ENCODE data around the gene ARHGAP32. TPM values are rescaled to one million over a fixed set of nuclear protein-coding genes. Genes with fewer than 3 reads are reported as not detected.

The ARHGAP32 gene
- total RNA-seq, 1 experiment from 2014 or later = 22.0 TPM

- Histone ChIP-seq H3K79me2 (ENCODE audit: insufficient read depth, low read length) (no peaks in the 10 kb centered on the region), H2BK5ac (ENCODE audit: insufficient read length, low read length) (no peak overlapping the region), H2BK15ac (ENCODE audit: low read depth, low read length) (no peak overlapping the region), H3K9ac (ENCODE audit: extremely low read depth, insufficient read length, low read length) (no peak overlapping the region), H3K4me1 (ENCODE audit: insufficient read depth, low read length) (no peaks in the 10 kb centered on the region), H4K8ac (replicated peaks; ENCODE audit: insufficient read length, low read depth, low read length) (no peak overlapping the region), H2AK5ac (ENCODE audit: insufficient read length, low read length) (no peak overlapping the region), H3K27me3 (ENCODE audit: insufficient read depth, low read length) (peaks cover 2% of the 10 kb centered on the region; the same call in 1 of the 2 replicates), H2BK120ac (ENCODE audit: low read depth, low read length, poor library complexity, severe bottlenecking) (no peak overlapping the region), H3K23me2 (ENCODE audit: insufficient read length, low read depth, low read length, poor library complexity, severe bottlenecking) (no peaks in the 10 kb centered on the region), H3T11ph (ENCODE audit: low read length) (no peak overlapping the region), H4K20me1 (ENCODE audit: control insufficient read depth, insufficient read depth, insufficient read length) (no peaks in the 10 kb centered on the region), H2BK12ac (ENCODE audit: insufficient read length, low read depth, low read length) (no peak overlapping the region), H3K9me3 (ENCODE audit: control insufficient read depth, low read depth, low read length) (no peaks in the 10 kb centered on the region), H3K4ac (ENCODE audit: low read depth, low read length) (no peak overlapping the region), H3K18ac (ENCODE audit: insufficient read length, low read depth, low read length) (no peak overlapping the region), H2BK20ac (ENCODE audit: low read depth, low read length, poor library complexity, severe bottlenecking) (no peak overlapping the region), H2AFZ (ENCODE audit: low read length) (no peak overlapping the region), H3K56ac (ENCODE audit: insufficient read length, low read depth, low read length) (no peak overlapping the region), H3K4me2 (ENCODE audit: insufficient read depth, insufficient read length, low read length) (no peak overlapping the region), H4K91ac (ENCODE audit: insufficient read length, low read depth, low read length) (no peak overlapping the region), H3K14ac (ENCODE audit: insufficient read depth, low read length) (no peak overlapping the region; the same call in 1 of the 2 replicates), H4K5ac (ENCODE audit: insufficient read length, low read depth, low read length) (no peak overlapping the region), H3K79me1 (ENCODE audit: insufficient read depth, low read depth, low read length, poor library complexity, severe bottlenecking) (no peaks in the 10 kb centered on the region), H3K27ac (ENCODE audit: insufficient read length, low read depth, low read length) (no peak overlapping the region), H3K23ac (ENCODE audit: insufficient read length, low read depth, low read length) (no peak overlapping the region)
- Mint-ChIP-seq H3K36me3 (ENCODE audit: insufficient read depth in 1 of 3, low read depth in 3 of 3) (no peaks in the 10 kb centered on the region; a peak in 1 of 7 replicates), H3K4me3 (no peak overlapping the region), H3K9me3 (no peaks in the 10 kb centered on the region; a peak in 1 of 5 replicates), H3K4me1 (peaks cover 5% of the 10 kb centered on the region in 2 experiments; a peak in 3 of 4 replicates), H3K27ac (no peak overlapping the region), H3K27me3 (ENCODE audit: low read depth) (peaks cover 30% of the 10 kb centered on the region)
- TF ChIP-seq, protein P1, sequence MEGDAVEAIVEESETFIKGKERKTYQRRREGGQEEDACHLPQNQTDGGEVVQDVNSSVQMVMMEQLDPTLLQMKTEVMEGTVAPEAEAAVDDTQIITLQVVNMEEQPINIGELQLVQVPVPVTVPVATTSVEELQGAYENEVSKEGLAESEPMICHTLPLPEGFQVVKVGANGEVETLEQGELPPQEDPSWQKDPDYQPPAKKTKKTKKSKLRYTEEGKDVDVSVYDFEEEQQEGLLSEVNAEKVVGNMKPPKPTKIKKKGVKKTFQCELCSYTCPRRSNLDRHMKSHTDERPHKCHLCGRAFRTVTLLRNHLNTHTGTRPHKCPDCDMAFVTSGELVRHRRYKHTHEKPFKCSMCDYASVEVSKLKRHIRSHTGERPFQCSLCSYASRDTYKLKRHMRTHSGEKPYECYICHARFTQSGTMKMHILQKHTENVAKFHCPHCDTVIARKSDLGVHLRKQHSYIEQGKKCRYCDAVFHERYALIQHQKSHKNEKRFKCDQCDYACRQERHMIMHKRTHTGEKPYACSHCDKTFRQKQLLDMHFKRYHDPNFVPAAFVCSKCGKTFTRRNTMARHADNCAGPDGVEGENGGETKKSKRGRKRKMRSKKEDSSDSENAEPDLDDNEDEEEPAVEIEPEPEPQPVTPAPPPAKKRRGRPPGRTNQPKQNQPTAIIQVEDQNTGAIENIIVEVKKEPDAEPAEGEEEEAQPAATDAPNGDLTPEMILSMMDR (conservative IDR thresholded peaks at IDR 0.05) = no peak
- no peak for DNase-seq
- no CpG with 5 or more reads among the region's 16 CpGs for WGBS (ENCODE audit: extremely low coverage, insufficient read length, low lambda C conversion rate)
Observed at GRCh38 chr11:128943428-128943976, 248.6 kb downstream of the ARHGAP32 start.
